ENCODE data around the gene UHMK1.
A peak's percentile ranks its signal among the peaks of the same experiment; 100 is the strongest.
"Not testable (repeated sequence)": the region's sequence is repeated elsewhere in the genome, so short reads cannot be mapped to it uniquely, and the experiment has no call there.

Gene UHMK1

GRCh38 chr1:162566870-162567269 is 69.3 kb downstream of the UHMK1 start:
- H3K4me3 ChIP-seq (ENCODE audit: low read depth, low read length): no peak overlapping the region
- TF ChIP-seq CTCF (IDR thresholded peaks at IDR 0.05; ENCODE audit: control insufficient read depth, extremely low read depth, insufficient read depth): no peak
- no peak for DNase-seq (ENCODE audit: low read depth)

GRCh38 chr1:162568802-162569201 is 71.2 kb downstream of the UHMK1 start:
- peak; percentile 97 for DNase-seq (ENCODE audit: low read depth)
- no peak for TF ChIP-seq CTCF (IDR thresholded peaks at IDR 0.05; ENCODE audit: control insufficient read depth, extremely low read depth, insufficient read depth)
- peak overlapping the region; percentile 36 for H3K4me3 ChIP-seq (ENCODE audit: low read depth, low read length)

DNA sequence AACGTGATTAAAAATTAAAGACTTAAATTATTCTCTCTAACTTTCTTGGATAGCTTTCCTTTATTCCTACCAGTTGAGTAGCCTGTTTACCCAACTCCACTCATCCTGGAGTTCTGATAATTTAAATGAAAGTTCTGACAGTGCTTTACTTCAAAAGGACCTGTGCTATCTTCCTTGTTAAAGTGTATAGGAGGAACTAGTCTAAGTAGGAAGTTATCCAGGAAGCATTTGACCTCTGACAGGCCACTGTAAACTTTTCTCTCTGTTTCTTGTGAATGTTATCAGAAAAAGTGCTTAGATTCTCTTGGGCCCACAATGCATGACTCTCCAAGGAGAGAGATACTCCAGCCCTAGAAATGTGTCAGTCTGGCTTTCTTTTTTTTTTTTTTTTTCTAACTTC is 73.1 kb downstream of the UHMK1 start:
- no peak for TF ChIP-seq CTCF (IDR thresholded peaks at IDR 0.05; ENCODE audit: control insufficient read depth, extremely low read depth, insufficient read depth)
- H3K4me3 ChIP-seq (ENCODE audit: low read depth, low read length): peak overlapping the region; percentile 14
- DNase-seq (ENCODE audit: low read depth): no peak

GRCh38 chr1:162571121-162571520 is 73.5 kb downstream of the UHMK1 start:
- DNase-seq (ENCODE audit: low read depth): not testable (repeated sequence)
- peak overlapping the region; percentile 14; the same call in 1 of the 2 replicates for H3K4me3 ChIP-seq (ENCODE audit: low read depth, low read length)

GRCh38 chr1:162571696-162572095 is 74.1 kb downstream of the UHMK1 start:
- no peak overlapping the region for H3K4me3 ChIP-seq (ENCODE audit: low read depth, low read length)
- no peak for TF ChIP-seq CTCF (IDR thresholded peaks at IDR 0.05; ENCODE audit: control insufficient read depth, extremely low read depth, insufficient read depth)
- peak; percentile 72 for DNase-seq (ENCODE audit: low read depth)

- H3K4me3 ChIP-seq (ENCODE audit: low read depth, low read length): no peak overlapping the region
- TF ChIP-seq CTCF (IDR thresholded peaks at IDR 0.05; ENCODE audit: control insufficient read depth, extremely low read depth, insufficient read depth): no peak
- no peak for DNase-seq (ENCODE audit: low read depth)
Observed at GRCh38 chr1:162573136-162573535, 75.5 kb downstream of the UHMK1 start.

DNA sequence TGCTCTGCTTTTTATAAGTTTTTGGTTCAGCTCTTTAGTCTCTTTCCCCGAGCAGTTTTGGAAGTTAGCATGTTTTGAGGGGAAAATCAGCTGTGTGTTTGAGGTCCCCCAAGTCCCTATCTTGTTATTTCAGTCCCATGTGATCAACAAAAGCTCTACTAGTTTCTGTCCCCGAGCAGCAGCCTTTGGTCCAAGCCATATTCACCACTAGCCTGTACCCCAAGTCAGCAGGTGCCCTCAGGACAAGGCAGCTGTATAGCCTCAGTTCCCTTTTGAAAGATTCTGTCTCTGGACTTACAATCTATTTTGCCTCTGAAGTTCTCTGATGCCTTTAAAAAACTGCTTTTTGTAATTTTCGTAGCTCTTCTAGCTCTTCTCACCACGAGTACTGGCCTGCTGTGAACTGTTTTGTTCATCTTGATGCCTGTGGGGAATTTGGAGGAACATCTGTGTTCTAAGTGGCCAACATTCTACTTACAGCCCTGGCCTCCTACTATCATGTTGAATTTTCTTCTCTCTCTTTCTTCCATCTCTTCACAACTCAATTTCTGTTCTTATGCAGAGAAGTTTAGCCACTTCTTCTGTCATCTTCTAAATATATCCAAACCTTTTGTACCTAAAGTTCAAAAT is 80.6 kb downstream of the UHMK1 start:
- no peak for TF ChIP-seq CTCF (IDR thresholded peaks at IDR 0.05; ENCODE audit: control insufficient read depth, extremely low read depth, insufficient read depth)
- DNase-seq (ENCODE audit: low read depth): no peak
- peak overlapping the region; percentile 10 for H3K4me3 ChIP-seq (ENCODE audit: low read depth, low read length)

Data from LNCaP clone FGC (cell line).